LNCaP clone FGC (cell line): ENCODE measurements around the gene C10orf88.

Experiments
- DNase-seq: peaks from one replicate; pipeline ENCODE4 v3.0.0-alpha.2; 2011; ENCODE audit warnings: low read depth
- H3K4me3 ChIP-seq: 2 replicates; pipeline ENCODE4 v1.5.1; 2011; ENCODE audit warnings: mild to moderate bottlenecking, low read depth, low read length, control low read depth
- TF ChIP-seq, protein P1 (sequence below): IDR thresholded peaks from 2 replicates; pipeline ENCODE4 v1.5.1; 2012; ENCODE audit warnings: mild to moderate bottlenecking; ENCODE audit not compliant: control insufficient read depth, insufficient read depth; ENCODE audit errors: extremely low read depth

C10orf88 gene

DNA sequence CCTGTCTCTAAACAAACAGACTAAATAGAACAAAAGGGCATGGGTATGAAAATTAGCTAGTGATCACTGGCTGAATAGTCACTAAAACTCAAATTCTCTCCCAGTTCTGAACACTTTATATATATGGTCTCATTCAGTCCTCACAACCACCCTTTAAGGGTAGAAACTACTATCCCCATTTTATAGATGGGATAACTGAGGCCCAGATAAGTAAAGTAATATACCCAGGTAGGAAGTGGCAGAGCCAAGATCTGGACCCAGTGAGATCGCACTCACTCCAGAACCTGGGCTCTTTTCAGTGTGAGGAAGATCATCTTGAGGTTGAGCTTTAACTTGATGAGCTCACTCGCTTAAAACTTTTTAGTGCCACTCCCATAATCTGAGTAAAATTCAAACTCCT lies 30.7 kb upstream of the C10orf88 start:
- DNase-seq = no peak
- TF ChIP-seq, protein P1, sequence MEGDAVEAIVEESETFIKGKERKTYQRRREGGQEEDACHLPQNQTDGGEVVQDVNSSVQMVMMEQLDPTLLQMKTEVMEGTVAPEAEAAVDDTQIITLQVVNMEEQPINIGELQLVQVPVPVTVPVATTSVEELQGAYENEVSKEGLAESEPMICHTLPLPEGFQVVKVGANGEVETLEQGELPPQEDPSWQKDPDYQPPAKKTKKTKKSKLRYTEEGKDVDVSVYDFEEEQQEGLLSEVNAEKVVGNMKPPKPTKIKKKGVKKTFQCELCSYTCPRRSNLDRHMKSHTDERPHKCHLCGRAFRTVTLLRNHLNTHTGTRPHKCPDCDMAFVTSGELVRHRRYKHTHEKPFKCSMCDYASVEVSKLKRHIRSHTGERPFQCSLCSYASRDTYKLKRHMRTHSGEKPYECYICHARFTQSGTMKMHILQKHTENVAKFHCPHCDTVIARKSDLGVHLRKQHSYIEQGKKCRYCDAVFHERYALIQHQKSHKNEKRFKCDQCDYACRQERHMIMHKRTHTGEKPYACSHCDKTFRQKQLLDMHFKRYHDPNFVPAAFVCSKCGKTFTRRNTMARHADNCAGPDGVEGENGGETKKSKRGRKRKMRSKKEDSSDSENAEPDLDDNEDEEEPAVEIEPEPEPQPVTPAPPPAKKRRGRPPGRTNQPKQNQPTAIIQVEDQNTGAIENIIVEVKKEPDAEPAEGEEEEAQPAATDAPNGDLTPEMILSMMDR = no peak
- no peak overlapping the region for H3K4me3 ChIP-seq

DNA sequence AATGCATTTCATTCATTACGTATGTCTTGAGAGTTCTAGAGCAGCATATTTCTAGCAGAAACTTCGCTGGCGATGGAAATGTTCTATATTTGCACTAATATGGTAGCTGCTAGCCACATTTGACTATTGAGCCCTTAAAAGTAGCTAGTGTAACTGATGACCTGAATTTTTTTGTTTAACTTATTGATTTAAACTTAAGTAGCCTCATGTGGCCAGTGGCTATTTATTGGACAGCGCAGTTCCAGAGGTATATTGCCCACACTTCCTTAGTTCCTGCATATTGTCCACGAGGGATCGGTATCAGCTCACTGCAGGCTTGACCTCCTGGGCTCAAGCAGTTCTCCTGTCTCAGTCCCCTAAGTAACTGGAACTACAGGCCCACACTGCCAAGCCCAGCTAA lies 29.9 kb upstream of the C10orf88 start:
- TF ChIP-seq, protein P1 = no peak
- DNase-seq = no peak
- H3K4me3 ChIP-seq = no peak overlapping the region

- TF ChIP-seq, protein P1 = peak; percentile 34
- DNase-seq = peak; percentile 34
- peak overlapping the region; percentile 66 for H3K4me3 ChIP-seq
Measured at GRCh38 chr10:122981066-122981464, 27.0 kb upstream of the C10orf88 start.

DNA sequence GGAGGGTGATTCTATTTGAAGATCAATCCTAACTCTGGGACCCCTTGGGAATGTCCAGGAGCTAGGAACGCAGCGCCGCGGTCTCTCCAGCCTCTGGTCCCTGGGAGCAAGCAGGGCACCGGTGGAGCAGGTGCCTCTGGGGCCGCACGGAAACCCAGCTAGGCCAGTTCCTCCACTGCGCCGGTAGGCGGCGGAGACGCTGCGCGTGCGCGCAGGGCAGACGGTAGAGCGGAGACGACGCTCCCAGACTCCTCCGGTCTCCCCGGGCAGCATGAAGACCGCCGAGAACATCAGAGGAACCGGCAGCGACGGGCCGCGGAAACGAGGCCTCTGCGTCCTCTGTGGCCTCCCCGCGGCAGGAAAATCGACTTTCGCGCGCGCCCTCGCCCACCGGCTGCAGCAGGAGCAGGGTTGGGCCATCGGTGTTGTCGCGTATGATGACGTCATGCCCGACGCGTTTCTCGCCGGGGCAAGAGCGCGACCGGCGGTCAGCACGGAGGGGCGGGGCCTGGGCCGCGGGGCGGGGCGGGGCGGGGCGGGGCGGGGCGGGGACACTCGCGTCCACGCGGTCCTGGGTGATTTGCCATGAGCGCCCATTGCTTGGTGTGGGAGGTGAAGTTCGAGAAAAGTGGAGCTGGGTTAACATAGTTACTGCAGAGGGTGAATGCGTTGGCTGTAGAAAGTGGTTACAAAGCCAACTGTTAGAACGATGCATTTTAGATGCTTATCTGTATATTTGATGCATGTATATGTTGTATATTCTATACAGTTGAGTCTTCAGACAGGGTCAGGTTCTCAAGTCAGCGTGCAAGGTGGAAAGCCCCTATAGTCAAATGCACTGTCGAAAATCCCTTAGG lies 26.4 kb upstream of the C10orf88 start, which contains the start of gene PSTK:
TSS of gene PSTK (plus strand) at position 193 of the 857 bp plus-strand sequence. CDS start at position 272, 79 bp downstream.
- peak; percentile 76 for DNase-seq
- peak within 1 kb of the TSS; percentile 66 for H3K4me3 ChIP-seq
- TF ChIP-seq, protein P1 = peak; percentile 88

DNA sequence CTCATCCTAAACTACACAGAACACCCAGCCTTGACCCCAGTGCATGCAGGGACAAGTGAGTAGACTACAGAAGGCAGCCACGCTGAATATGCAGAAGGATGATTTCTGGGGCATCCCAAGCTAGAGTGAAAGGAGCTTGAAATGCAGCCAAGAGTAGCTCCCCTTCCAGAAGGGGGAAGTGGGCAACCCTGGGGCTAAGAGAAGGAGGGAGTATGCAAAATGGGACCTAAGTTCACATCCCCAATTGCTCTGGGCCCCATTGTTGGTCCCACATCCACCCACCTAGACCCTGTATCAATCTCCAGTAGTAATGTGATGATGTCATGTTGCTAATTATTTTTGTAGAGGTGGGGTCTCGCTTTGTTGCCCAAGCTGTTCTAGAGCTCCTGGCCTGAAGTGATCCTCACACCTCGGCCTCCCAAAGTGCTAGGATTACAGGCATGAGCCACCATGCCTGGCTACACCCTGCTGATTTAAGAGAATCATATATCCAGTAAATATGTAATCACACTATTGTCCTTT lies 20.6 kb upstream of the C10orf88 start:
- TF ChIP-seq, protein P1 = no peak
- no peak for DNase-seq
- H3K4me3 ChIP-seq = no peak overlapping the region

- H3K4me3 ChIP-seq = no peak overlapping the region
- DNase-seq = no peak
- TF ChIP-seq, protein P1 = no peak
Measured at GRCh38 chr10:122974023-122974422, 20.0 kb upstream of the C10orf88 start.

GRCh38 chr10:122968698-122969097 lies 14.7 kb upstream of the C10orf88 start:
- DNase-seq = no peak
- H3K4me3 ChIP-seq = no peak overlapping the region
- TF ChIP-seq, protein P1 = no peak
